GM12874 (cell line): Measurements from ENCODE around the gene CAMTA1.

Experiments
- CTCF ChIP-seq: IDR thresholded peaks from 2 replicates; pipeline ENCODE4 v1.5.1; 2011; ENCODE audit warnings: low read depth, mild to moderate bottlenecking, control low read depth, low read length, moderate library complexity; ENCODE audit not compliant: insufficient read depth

Gene CAMTA1

GRCh38 chr1:7178741-7179140 is 393.5 kb downstream of the CAMTA1 start:
- TF ChIP-seq CTCF = no peak

GRCh38 chr1:7185721-7186120 is 400.5 kb downstream of the CAMTA1 start:
- TF ChIP-seq CTCF = no peak

- no peak for TF ChIP-seq CTCF
Measured at GRCh38 chr1:7186382-7187111, 401.3 kb downstream of the CAMTA1 start.

GRCh38 chr1:7187112-7187493 is 401.8 kb downstream of the CAMTA1 start:
- no peak for TF ChIP-seq CTCF

GRCh38 chr1:7190261-7190660 is 405.0 kb downstream of the CAMTA1 start:
- TF ChIP-seq CTCF = no peak

GRCh38 chr1:7192453-7192852 is 407.2 kb downstream of the CAMTA1 start:
- TF ChIP-seq CTCF = no peak

- TF ChIP-seq CTCF = no peak
Measured at GRCh38 chr1:7196036-7196911, 411.0 kb downstream of the CAMTA1 start.
